Measurements from ENCODE around the gene AASDH.

DNA sequence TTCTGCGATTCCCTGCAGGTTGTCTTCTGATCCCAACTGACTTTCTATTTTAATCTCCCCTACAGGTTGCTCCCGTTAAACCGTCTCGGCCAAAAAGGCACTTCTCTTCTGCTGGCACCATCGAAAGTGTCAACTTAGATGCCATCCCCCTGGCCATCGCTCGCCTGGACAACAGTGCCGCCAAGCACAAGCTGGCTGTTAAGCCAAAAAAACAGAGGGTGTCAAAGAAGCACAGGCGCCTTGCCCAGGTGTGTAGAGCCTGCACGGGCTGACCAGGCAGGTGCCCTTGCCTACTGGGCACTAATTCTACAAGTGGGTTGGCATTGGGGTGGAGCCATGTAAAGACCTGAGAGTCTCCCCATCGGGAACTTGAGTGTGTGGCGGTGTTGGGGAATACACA is 74.2 kb downstream of the AASDH start:
- no peak for TF ChIP-seq EZH2phosphoT487 (conservative IDR thresholded peaks at IDR 0.05; ENCODE audit: low read length)
- TF ChIP-seq, protein P1, sequence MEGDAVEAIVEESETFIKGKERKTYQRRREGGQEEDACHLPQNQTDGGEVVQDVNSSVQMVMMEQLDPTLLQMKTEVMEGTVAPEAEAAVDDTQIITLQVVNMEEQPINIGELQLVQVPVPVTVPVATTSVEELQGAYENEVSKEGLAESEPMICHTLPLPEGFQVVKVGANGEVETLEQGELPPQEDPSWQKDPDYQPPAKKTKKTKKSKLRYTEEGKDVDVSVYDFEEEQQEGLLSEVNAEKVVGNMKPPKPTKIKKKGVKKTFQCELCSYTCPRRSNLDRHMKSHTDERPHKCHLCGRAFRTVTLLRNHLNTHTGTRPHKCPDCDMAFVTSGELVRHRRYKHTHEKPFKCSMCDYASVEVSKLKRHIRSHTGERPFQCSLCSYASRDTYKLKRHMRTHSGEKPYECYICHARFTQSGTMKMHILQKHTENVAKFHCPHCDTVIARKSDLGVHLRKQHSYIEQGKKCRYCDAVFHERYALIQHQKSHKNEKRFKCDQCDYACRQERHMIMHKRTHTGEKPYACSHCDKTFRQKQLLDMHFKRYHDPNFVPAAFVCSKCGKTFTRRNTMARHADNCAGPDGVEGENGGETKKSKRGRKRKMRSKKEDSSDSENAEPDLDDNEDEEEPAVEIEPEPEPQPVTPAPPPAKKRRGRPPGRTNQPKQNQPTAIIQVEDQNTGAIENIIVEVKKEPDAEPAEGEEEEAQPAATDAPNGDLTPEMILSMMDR (IDR thresholded peaks at IDR 0.05; ENCODE audit: insufficient read depth, low read length, poor library complexity, severe bottlenecking) = no peak
